HG02610 (cell line): Measurements from ENCODE around the gene MYO5A.

ENCODE experiments used
- ATAC-seq: cut with Tn5 transposase; IDR thresholded peaks from one replicate; pipeline ENCODE4 v1.9.1; 2021; ENCODE audit warnings: mild to moderate bottlenecking, moderate library complexity; ENCODE audit not compliant: unreplicated experiment

MYO5A gene

GRCh38 chr15:52276256-52276770 is 252.4 kb downstream of the MYO5A start:
- no peak for ATAC-seq

- no peak for ATAC-seq
These were observed 265.0 kb downstream of the MYO5A start for GRCh38 chr15:52263563-52264282.

- no peak for ATAC-seq
These were observed 266.3 kb downstream of the MYO5A start for GRCh38 chr15:52262364-52262763.

GRCh38 chr15:52261498-52262242 is 267.0 kb downstream of the MYO5A start:
- peak; percentile 100 for ATAC-seq

GRCh38 chr15:52261026-52261425 is 267.7 kb downstream of the MYO5A start:
- ATAC-seq, result no peak

GRCh38 chr15:52259503-52259902 is 269.2 kb downstream of the MYO5A start:
- no peak for ATAC-seq

GRCh38 chr15:52258461-52258860 is 270.2 kb downstream of the MYO5A start:
- ATAC-seq, result no peak

GRCh38 chr15:52257734-52258062 is 271.0 kb downstream of the MYO5A start:
- no peak for ATAC-seq
